Measurements from ENCODE around the gene ANKRD40.

- TF ChIP-seq, protein P1, sequence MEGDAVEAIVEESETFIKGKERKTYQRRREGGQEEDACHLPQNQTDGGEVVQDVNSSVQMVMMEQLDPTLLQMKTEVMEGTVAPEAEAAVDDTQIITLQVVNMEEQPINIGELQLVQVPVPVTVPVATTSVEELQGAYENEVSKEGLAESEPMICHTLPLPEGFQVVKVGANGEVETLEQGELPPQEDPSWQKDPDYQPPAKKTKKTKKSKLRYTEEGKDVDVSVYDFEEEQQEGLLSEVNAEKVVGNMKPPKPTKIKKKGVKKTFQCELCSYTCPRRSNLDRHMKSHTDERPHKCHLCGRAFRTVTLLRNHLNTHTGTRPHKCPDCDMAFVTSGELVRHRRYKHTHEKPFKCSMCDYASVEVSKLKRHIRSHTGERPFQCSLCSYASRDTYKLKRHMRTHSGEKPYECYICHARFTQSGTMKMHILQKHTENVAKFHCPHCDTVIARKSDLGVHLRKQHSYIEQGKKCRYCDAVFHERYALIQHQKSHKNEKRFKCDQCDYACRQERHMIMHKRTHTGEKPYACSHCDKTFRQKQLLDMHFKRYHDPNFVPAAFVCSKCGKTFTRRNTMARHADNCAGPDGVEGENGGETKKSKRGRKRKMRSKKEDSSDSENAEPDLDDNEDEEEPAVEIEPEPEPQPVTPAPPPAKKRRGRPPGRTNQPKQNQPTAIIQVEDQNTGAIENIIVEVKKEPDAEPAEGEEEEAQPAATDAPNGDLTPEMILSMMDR (IDR thresholded peaks at IDR 0.05) = no peak
- no peak for TF ChIP-seq EZH2 (IDR thresholded peaks at IDR 0.05; ENCODE audit: borderline replicate concordance, insufficient read depth, low read depth, low read length, poor library complexity, severe bottlenecking)
These were observed 11.3 kb downstream of the ANKRD40 start for GRCh38 chr17:50696365-50696879.

All from B cell (primary cell).